OCI-LY7 (cell line): ENCODE data around the gene TPH2. TPM values are rescaled to one million over a fixed set of nuclear protein-coding genes. Genes with fewer than 3 reads are reported as not detected.

Experiments used
- BruUV-seq: library from RNA; stranded (reverse); fragments of 400-500 nt; replicated peaks from 2 replicates; lab custom pipeline; 2021; lab: Mats Ljungman, UMichigan
- CTCF ChIA-PET: fragments of 300-600 bp; sonication (Branson Sonifier 250); formaldehyde crosslinking; loops from one replicate; lab custom pipeline; 2022; ENCODE audit warnings: antibody characterized with exemption; ENCODE audit not compliant: unreplicated experiment; lab: Charles Lee
- POLR2A ChIA-PET: fragments of 300-600 bp; sonication (Branson Sonifier 250); formaldehyde crosslinking; loops from one replicate; lab custom pipeline; 2022; ENCODE audit warnings: antibody characterized with exemption; lab: Charles Lee
- DNase-seq: peaks from one replicate; pipeline ENCODE4 v3.0.0-alpha.2; 2015; ENCODE audit warnings: low spot score
- H2AFZ ChIP-seq: fragments of 200-600 bp; sonication (generic), shearing (Covaris generic); 2 replicates; pipeline ENCODE4 v1.6.1; 2014; ENCODE audit warnings: mild to moderate bottlenecking, antibody characterized with exemption, low read length, moderate library complexity
- H3K27ac ChIP-seq: fragments of 200-600 bp; sonication (generic); 2 replicates; pipeline ENCODE4 v1.5.1; 2014; ENCODE audit warnings: mixed run types, low read depth, mild to moderate bottlenecking, moderate library complexity, low read length, inconsistent platforms; ENCODE audit not compliant: poor library complexity, severe bottlenecking
- H3K36me3 ChIP-seq: fragments of 200-600 bp; sonication (generic); 2 replicates; pipeline ENCODE4 v1.6.1; 2014; ENCODE audit warnings: mild to moderate bottlenecking, antibody characterized with exemption, low read length, moderate library complexity, mixed read lengths; ENCODE audit not compliant: insufficient read depth
- H3K4me1 ChIP-seq: fragments of 200-600 bp; sonication (generic); 2 replicates; pipeline ENCODE4 v1.5.1; 2014; ENCODE audit warnings: mild to moderate bottlenecking, low read length; ENCODE audit not compliant: insufficient read depth, poor library complexity, severe bottlenecking
- H3K4me2 ChIP-seq: fragments of 200-600 bp; sonication (generic); 2 replicates; pipeline ENCODE4 v1.6.1; 2014; ENCODE audit warnings: mild to moderate bottlenecking, low read length
- H3K4me3 ChIP-seq: fragments of 200-600 bp; sonication (generic); 2 replicates; pipeline ENCODE4 v1.5.1; 2014; ENCODE audit warnings: mild to moderate bottlenecking, low read depth, low read length; ENCODE audit not compliant: poor library complexity, severe bottlenecking
- H3K79me2 ChIP-seq: fragments of 200-600 bp; sonication (generic); 2 replicates; pipeline ENCODE4 v1.6.1; 2016; ENCODE audit warnings: low read depth, mild to moderate bottlenecking, low read length, moderate library complexity, mixed read lengths; ENCODE audit not compliant: insufficient read depth
- H3K9me2 ChIP-seq: fragments of 200-600 bp; sonication (generic); 2 replicates; pipeline ENCODE4 v1.6.1; 2016; ENCODE audit warnings: mild to moderate bottlenecking, low read length, mixed read lengths; ENCODE audit not compliant: insufficient read depth
- H3K9me3 ChIP-seq: fragments of 200-600 bp; sonication (generic); 2 replicates; pipeline ENCODE4 v1.6.1; 2014; ENCODE audit warnings: mild to moderate bottlenecking, mixed run types, low read length, mixed read lengths
- H4K20me1 ChIP-seq: fragments of 200-600 bp; sonication (generic); 2 replicates; pipeline ENCODE4 v1.6.1; 2014; ENCODE audit warnings: mild to moderate bottlenecking, antibody characterized with exemption, low read length, moderate library complexity, mixed read lengths; ENCODE audit not compliant: insufficient read depth
- CTCF ChIP-seq: fragments of 200-600 bp; sonication (generic); conservative IDR thresholded peaks from 2 replicates; pipeline ENCODE4 v1.5.1; 2014; ENCODE audit warnings: mild to moderate bottlenecking, antibody characterized with exemption, low read length, moderate library complexity, mixed read lengths
- EZH2phosphoT487 ChIP-seq: fragments of 200-600 bp; sonication (generic); IDR thresholded peaks from 2 replicates; pipeline ENCODE4 v1.6.1; 2018; ENCODE audit warnings: low read depth, borderline replicate concordance, mild to moderate bottlenecking, mixed run types, antibody characterized with exemption, low read length, moderate library complexity, mixed read lengths
- intact Hi-C: fragments of 100-400 bp; cut with micrococcal nuclease; formaldehyde crosslinking; loops from one replicate; pipeline ENCODE4 v1.10.0; 2022; ENCODE audit not compliant: unreplicated experiment
- total RNA-seq, 2 experiments: library from RNA; depleted of rRNA in 1 of 2; stranded (reverse); fragments of >200 nt in 1 of 2; shearing (Covaris generic) in 1 of 2; gene quantifications; 2 replicates each; pipeline ENCODE4 v1.2.3, GENCODE V29; 2014 to 2022

Gene TPH2
- total RNA-seq, 2 experiments from 2014 or later, result not detected

DNA sequence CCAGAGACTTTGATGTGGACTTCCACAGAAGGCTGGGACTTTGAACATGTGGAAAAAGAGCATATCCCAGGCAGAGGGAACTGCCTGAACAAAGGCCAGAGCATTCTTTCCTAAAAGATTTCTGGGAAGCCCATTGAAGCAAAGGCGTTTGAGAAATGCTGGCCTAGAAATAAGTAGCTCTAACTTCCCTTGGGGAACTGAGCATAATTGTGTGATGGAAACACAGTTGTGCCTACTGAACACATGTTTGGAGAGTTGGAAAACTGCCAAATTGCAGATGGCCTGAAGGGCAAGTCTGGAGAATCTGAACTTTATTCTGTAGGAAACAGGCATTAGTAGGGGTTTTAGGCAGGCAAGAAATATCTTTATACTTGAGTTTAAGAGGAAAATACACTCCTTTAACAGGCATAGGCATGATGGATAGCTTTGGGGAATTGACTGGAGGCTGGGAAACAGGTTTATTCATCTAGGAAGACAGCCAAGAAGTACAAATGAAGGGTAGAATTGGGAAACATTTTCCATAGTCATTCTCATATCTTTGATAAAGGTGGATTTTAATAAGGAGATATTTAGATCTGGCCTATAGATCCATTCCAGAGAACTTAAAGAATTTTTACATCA, 134.1 kb downstream of the TPH2 start:
- POLR2A ChIA-PET, result interaction anchor here (0.7 kb wide), 2 partner anchors 11 to 256 kb away, joined by 3 read pairs; no protein-coding TSS in a partner anchor
- CTCF ChIA-PET, result no interaction called here
- TF ChIP-seq EZH2phosphoT487 (no peak), CTCF (no peak)
- H3K4me1 ChIP-seq, result no peaks in the 10 kb centered on the region
- H3K79me2 ChIP-seq, result no peaks in the 10 kb centered on the region
- no peak for DNase-seq
- no peak overlapping the region for H3K4me2 ChIP-seq
- H3K9me3 ChIP-seq, result no peaks in the 10 kb centered on the region
- no peak overlapping the region for H2AFZ ChIP-seq
- H3K27ac ChIP-seq, result no peak overlapping the region
- no peaks in the 10 kb centered on the region for H3K9me2 ChIP-seq
- BruUV-seq, result no TSS peak
- intact Hi-C loops, result no loop called here
- H3K36me3 ChIP-seq, result no peaks in the 10 kb centered on the region
- H4K20me1 ChIP-seq, result no peaks in the 10 kb centered on the region
- H3K4me3 ChIP-seq, result no peak overlapping the region

GRCh38 chr12:72074065-72074464, 135.4 kb downstream of the TPH2 start:
- Histone ChIP-seq H3K4me1 (no peaks in the 10 kb centered on the region), H2AFZ (no peak overlapping the region), H4K20me1 (no peaks in the 10 kb centered on the region), H3K4me3 (no peak overlapping the region), H3K36me3 (no peaks in the 10 kb centered on the region), H3K9me3 (no peaks in the 10 kb centered on the region), H3K79me2 (no peaks in the 10 kb centered on the region), H3K9me2 (no peaks in the 10 kb centered on the region), H3K4me2 (no peak overlapping the region), H3K27ac (no peak overlapping the region)
- no peak for TF ChIP-seq CTCF
- no peak for TF ChIP-seq EZH2phosphoT487
- ChIA-PET POLR2A (no interaction called here), CTCF (no interaction called here)
- BruUV-seq, result no TSS peak
- intact Hi-C loops, result no loop called here
- no peak for DNase-seq

DNA sequence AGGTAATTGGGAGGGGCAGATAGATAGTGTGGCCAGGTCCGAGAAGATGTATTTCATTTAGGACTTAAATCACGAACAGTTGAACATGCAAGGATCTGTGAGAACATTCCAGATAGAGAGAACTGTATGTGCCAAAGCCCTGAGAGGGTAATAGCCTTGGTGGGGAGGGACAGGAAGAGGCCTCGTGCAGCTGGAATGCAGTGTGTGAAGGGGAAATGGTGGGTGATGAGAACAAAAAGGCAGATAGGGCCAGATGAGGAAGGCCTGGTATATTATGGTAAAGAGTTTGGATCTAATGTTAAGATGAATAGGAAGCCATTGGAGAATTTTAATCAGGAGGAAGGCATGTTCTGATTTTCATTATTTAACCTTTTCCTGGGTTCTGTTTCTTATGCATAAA, 136.3 kb downstream of the TPH2 start:
- Histone ChIP-seq H3K9me2 (no peaks in the 10 kb centered on the region), H2AFZ (no peak overlapping the region), H3K27ac (no peak overlapping the region), H3K4me1 (no peaks in the 10 kb centered on the region), H4K20me1 (no peaks in the 10 kb centered on the region), H3K9me3 (no peaks in the 10 kb centered on the region), H3K4me2 (no peak overlapping the region), H3K36me3 (no peaks in the 10 kb centered on the region), H3K79me2 (no peaks in the 10 kb centered on the region), H3K4me3 (no peak overlapping the region)
- no TSS peak for BruUV-seq
- TF ChIP-seq EZH2phosphoT487 (no peak), CTCF (no peak)
- no peak for DNase-seq
- ChIA-PET CTCF (no interaction called here), POLR2A (interaction anchor here (0.6 kb wide), 1 partner anchor 121 kb away, joined by 3 read pairs; no protein-coding TSS in a partner anchor)
- intact Hi-C loops, result no loop called here
